OCI-LY3 (cell line): ENCODE results near the gene LHFPL6.

Experiments used
- H2AFZ ChIP-seq: fragments of 200-600, 300-600 bp; shearing (Covaris generic); 2 replicates; pipeline ENCODE4 v1.6.0; 2014; ENCODE audit warnings: antibody characterized with exemption, low read depth, low read length
- H3K27ac ChIP-seq: fragments of 200-600, 300-600 bp; sonication (generic); 2 replicates; pipeline ENCODE4 v1.5.1; 2014; ENCODE audit warnings: mild to moderate bottlenecking, low read length, moderate library complexity, mixed read lengths
- H3K27me3 ChIP-seq: fragments of 200-600, 300-600 bp; sonication (generic); 2 replicates; pipeline ENCODE4 v1.6.1; 2014; ENCODE audit warnings: low read depth, low read length, mixed read lengths
- H3K36me3 ChIP-seq: fragments of 200-600, 300-600 bp; sonication (generic); replicated peaks from 2 replicates; pipeline ENCODE3; 2014; ENCODE audit warnings: low read depth, low read length, mixed read lengths
- H3K4me1 ChIP-seq: fragments of 300-600, 200-600 bp; sonication (generic); 2 replicates; pipeline ENCODE4 v1.6.1; 2014; ENCODE audit warnings: low read length, mixed read lengths
- H3K4me2 ChIP-seq: fragments of 200-600, 300-600 bp; sonication (generic); 2 replicates; pipeline ENCODE4 v1.6.1; 2014; ENCODE audit warnings: low read length, mixed read lengths
- H3K4me3 ChIP-seq: fragments of 300-600, 200-600 bp; sonication (generic); 2 replicates; pipeline ENCODE4 v1.5.1; 2014; ENCODE audit warnings: antibody characterized with exemption, mild to moderate bottlenecking, low read length, moderate library complexity
- H3K79me2 ChIP-seq: fragments of 300-600, 200-600 bp; shearing (Covaris generic); 2 replicates; pipeline ENCODE4 v1.6.1; 2014; ENCODE audit warnings: mild to moderate bottlenecking, low read length, mixed read lengths
- H3K9ac ChIP-seq: fragments of 300-600, 200-600 bp; shearing (Covaris generic); 2 replicates; pipeline ENCODE4 v1.6.0; 2014; ENCODE audit warnings: mild to moderate bottlenecking, low read length, moderate library complexity
- H3K9me3 ChIP-seq: fragments of 200-600, 300-600 bp; shearing (Covaris generic); 2 replicates; pipeline ENCODE4 v1.6.1; 2014; ENCODE audit warnings: low read length, mixed read lengths; ENCODE audit not compliant: insufficient read depth
- H4K20me1 ChIP-seq: fragments of 200-600, 300-600 bp; sonication (generic); 2 replicates; pipeline ENCODE4 v1.6.1; 2016; ENCODE audit warnings: low read length, mixed read lengths; ENCODE audit not compliant: insufficient read depth
- EZH2phosphoT487 ChIP-seq: fragments of 200-600 bp; shearing (Covaris generic); IDR thresholded peaks from 2 replicates; pipeline ENCODE4 v1.6.1; 2018; ENCODE audit warnings: antibody characterized with exemption, mixed run types, low read depth
- TF ChIP-seq, protein P1 (sequence below): fragments of 200-600, 300-600 bp; sonication (generic); IDR thresholded peaks from 2 replicates; pipeline ENCODE4 v1.5.1; 2014; ENCODE audit warnings: antibody characterized with exemption, low read length, low read depth

Gene LHFPL6

GRCh38 chr13:39335721-39336120, 267.3 kb downstream of the LHFPL6 start:
- no peak overlapping the region for H2AFZ ChIP-seq
- no peaks in the 10 kb centered on the region for H4K20me1 ChIP-seq
- no peaks in the 10 kb centered on the region for H3K27me3 ChIP-seq
- H3K4me2 ChIP-seq = no peak overlapping the region
- H3K9ac ChIP-seq = no peak overlapping the region
- H3K27ac ChIP-seq = no peak overlapping the region
- no peaks in the 10 kb centered on the region for H3K79me2 ChIP-seq
- no peaks in the 10 kb centered on the region for H3K9me3 ChIP-seq
- no peaks in the 10 kb centered on the region for H3K4me1 ChIP-seq
- no peak for TF ChIP-seq EZH2phosphoT487
- TF ChIP-seq, protein P1, sequence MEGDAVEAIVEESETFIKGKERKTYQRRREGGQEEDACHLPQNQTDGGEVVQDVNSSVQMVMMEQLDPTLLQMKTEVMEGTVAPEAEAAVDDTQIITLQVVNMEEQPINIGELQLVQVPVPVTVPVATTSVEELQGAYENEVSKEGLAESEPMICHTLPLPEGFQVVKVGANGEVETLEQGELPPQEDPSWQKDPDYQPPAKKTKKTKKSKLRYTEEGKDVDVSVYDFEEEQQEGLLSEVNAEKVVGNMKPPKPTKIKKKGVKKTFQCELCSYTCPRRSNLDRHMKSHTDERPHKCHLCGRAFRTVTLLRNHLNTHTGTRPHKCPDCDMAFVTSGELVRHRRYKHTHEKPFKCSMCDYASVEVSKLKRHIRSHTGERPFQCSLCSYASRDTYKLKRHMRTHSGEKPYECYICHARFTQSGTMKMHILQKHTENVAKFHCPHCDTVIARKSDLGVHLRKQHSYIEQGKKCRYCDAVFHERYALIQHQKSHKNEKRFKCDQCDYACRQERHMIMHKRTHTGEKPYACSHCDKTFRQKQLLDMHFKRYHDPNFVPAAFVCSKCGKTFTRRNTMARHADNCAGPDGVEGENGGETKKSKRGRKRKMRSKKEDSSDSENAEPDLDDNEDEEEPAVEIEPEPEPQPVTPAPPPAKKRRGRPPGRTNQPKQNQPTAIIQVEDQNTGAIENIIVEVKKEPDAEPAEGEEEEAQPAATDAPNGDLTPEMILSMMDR = no peak
- H3K4me3 ChIP-seq = no peak overlapping the region
- peaks cover 7% of the 10 kb centered on the region for H3K36me3 ChIP-seq

GRCh38 chr13:39330504-39330903, 272.5 kb downstream of the LHFPL6 start:
- Histone ChIP-seq H3K9me3 (0 out of 2 replicates have a peak, but pooled peaks cover 2% of the 10 kb centered on the region), H3K27me3 (no peaks in the 10 kb centered on the region), H3K79me2 (no peaks in the 10 kb centered on the region), H3K36me3 (no peaks in the 10 kb centered on the region), H3K4me1 (no peaks in the 10 kb centered on the region), H3K27ac (no peak overlapping the region), H4K20me1 (no peaks in the 10 kb centered on the region), H3K9ac (no peak overlapping the region), H3K4me3 (no peak overlapping the region), H3K4me2 (no peak overlapping the region), H2AFZ (no peak overlapping the region)
- TF ChIP-seq, protein P1 = no peak
- no peak for TF ChIP-seq EZH2phosphoT487

GRCh38 chr13:39329182-39329639, 273.8 kb downstream of the LHFPL6 start:
- H3K4me3 ChIP-seq = no peak overlapping the region
- H3K27me3 ChIP-seq = no peaks in the 10 kb centered on the region
- TF ChIP-seq EZH2phosphoT487 = no peak
- TF ChIP-seq, protein P1 = no peak
- 0 out of 2 replicates have a peak, but pooled peaks cover 2% of the 10 kb centered on the region for H3K9me3 ChIP-seq
- no peak overlapping the region for H3K4me2 ChIP-seq
- H3K79me2 ChIP-seq = no peaks in the 10 kb centered on the region
- no peak overlapping the region for H3K9ac ChIP-seq
- H4K20me1 ChIP-seq = no peaks in the 10 kb centered on the region
- no peak overlapping the region for H3K27ac ChIP-seq
- H2AFZ ChIP-seq = no peak overlapping the region
- H3K4me1 ChIP-seq = no peaks in the 10 kb centered on the region
- H3K36me3 ChIP-seq = no peaks in the 10 kb centered on the region

- H3K9ac ChIP-seq = no peak overlapping the region
- H3K36me3 ChIP-seq = no peaks in the 10 kb centered on the region
- no peaks in the 10 kb centered on the region for H3K27me3 ChIP-seq
- H3K4me3 ChIP-seq = no peak overlapping the region
- no peaks in the 10 kb centered on the region for H3K79me2 ChIP-seq
- H3K4me1 ChIP-seq = no peaks in the 10 kb centered on the region
- no peak for TF ChIP-seq EZH2phosphoT487
- TF ChIP-seq, protein P1 = no peak
- H3K9me3 ChIP-seq = 0 out of 2 replicates have a peak, but pooled peaks cover 2% of the 10 kb centered on the region
- no peak overlapping the region for H3K27ac ChIP-seq
- no peak overlapping the region for H2AFZ ChIP-seq
- no peak overlapping the region for H3K4me2 ChIP-seq
- H4K20me1 ChIP-seq = no peaks in the 10 kb centered on the region
These were observed 275.9 kb downstream of the LHFPL6 start for GRCh38 chr13:39327172-39327479.
